ENCODE results near the gene PLAC1. TPM values are rescaled to one million over a fixed set of nuclear protein-coding genes. Genes with fewer than 3 reads are reported as not detected.

The PLAC1 gene
- total and polyA plus RNA-seq, 2 experiments from 2014 or later: 0.50 to 0.83 TPM

DNA sequence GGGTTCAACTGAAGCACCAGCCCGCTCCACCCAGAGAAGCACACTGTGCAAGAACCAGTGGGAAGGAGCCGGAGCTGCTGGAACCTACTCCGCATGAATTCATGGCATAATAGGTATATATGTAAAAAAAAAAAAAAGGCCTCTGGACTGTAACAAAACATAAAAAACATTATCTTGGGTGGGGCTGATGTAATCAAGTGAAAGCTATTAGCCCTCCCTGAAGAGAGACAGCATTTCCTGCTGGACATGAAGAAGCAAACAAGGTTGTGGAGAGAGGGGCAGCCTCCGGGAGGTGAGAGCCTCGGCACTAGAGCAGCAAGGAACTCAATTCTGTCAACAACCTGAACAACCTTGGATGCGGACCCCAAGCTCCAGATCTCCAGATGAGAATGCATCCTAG lies 50.7 kb downstream of the PLAC1 start (continued):
- TF ChIP-seq, protein P1, sequence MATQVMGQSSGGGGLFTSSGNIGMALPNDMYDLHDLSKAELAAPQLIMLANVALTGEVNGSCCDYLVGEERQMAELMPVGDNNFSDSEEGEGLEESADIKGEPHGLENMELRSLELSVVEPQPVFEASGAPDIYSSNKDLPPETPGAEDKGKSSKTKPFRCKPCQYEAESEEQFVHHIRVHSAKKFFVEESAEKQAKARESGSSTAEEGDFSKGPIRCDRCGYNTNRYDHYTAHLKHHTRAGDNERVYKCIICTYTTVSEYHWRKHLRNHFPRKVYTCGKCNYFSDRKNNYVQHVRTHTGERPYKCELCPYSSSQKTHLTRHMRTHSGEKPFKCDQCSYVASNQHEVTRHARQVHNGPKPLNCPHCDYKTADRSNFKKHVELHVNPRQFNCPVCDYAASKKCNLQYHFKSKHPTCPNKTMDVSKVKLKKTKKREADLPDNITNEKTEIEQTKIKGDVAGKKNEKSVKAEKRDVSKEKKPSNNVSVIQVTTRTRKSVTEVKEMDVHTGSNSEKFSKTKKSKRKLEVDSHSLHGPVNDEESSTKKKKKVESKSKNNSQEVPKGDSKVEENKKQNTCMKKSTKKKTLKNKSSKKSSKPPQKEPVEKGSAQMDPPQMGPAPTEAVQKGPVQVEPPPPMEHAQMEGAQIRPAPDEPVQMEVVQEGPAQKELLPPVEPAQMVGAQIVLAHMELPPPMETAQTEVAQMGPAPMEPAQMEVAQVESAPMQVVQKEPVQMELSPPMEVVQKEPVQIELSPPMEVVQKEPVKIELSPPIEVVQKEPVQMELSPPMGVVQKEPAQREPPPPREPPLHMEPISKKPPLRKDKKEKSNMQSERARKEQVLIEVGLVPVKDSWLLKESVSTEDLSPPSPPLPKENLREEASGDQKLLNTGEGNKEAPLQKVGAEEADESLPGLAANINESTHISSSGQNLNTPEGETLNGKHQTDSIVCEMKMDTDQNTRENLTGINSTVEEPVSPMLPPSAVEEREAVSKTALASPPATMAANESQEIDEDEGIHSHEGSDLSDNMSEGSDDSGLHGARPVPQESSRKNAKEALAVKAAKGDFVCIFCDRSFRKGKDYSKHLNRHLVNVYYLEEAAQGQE (IDR thresholded peaks at IDR 0.05; ENCODE audit: unreplicated experiment): no peak
- TF ChIP-seq ZNF114 (CRISPR knock-in tag; IDR thresholded peaks at IDR 0.05): no peak
- no peak for TF ChIP-seq POLR2AphosphoS5 (IDR thresholded peaks at IDR 0.05; ENCODE audit: low read depth)
- TF ChIP-seq NANOG (IDR thresholded peaks at IDR 0.05; ENCODE audit: borderline replicate concordance): no peak
- TF ChIP-seq, protein P2, sequence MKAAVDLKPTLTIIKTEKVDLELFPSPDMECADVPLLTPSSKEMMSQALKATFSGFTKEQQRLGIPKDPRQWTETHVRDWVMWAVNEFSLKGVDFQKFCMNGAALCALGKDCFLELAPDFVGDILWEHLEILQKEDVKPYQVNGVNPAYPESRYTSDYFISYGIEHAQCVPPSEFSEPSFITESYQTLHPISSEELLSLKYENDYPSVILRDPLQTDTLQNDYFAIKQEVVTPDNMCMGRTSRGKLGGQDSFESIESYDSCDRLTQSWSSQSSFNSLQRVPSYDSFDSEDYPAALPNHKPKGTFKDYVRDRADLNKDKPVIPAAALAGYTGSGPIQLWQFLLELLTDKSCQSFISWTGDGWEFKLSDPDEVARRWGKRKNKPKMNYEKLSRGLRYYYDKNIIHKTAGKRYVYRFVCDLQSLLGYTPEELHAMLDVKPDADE (IDR thresholded peaks at IDR 0.05): no peak
- TF ChIP-seq, protein P3, sequence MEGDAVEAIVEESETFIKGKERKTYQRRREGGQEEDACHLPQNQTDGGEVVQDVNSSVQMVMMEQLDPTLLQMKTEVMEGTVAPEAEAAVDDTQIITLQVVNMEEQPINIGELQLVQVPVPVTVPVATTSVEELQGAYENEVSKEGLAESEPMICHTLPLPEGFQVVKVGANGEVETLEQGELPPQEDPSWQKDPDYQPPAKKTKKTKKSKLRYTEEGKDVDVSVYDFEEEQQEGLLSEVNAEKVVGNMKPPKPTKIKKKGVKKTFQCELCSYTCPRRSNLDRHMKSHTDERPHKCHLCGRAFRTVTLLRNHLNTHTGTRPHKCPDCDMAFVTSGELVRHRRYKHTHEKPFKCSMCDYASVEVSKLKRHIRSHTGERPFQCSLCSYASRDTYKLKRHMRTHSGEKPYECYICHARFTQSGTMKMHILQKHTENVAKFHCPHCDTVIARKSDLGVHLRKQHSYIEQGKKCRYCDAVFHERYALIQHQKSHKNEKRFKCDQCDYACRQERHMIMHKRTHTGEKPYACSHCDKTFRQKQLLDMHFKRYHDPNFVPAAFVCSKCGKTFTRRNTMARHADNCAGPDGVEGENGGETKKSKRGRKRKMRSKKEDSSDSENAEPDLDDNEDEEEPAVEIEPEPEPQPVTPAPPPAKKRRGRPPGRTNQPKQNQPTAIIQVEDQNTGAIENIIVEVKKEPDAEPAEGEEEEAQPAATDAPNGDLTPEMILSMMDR (conservative IDR thresholded peaks at IDR 0.05; ENCODE audit: low read depth in 2 of 2): no peak

DNA sequence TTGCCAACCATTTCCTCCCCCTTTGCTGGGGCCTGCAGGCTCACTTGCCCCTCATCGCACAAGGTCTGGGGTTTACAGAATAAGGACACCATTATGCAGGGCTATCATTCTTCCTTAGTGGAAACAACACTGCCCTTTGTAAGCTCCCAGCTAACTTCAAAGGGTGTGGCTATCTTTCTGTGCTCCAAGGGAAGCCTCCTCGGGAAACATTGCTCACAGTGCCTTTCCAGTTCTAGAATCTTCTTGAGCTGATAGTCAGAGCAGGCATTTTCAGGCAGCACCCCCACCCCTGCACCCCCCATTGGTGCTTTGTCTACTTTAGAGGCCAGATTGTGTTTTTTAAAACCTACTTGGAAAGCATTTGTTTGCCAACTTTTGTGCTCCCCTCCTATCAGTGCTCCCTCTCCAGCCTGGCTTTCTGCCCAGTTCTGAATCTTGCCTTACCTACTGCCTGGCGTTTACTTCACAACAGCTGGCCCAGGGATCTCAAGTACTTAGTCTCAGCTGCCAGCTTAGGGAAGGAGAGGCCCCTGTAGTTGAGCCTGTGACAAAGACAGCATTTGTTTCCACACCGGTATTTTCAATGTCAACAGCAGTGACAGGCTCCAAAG lies 53.5 kb downstream of the PLAC1 start:
- no peaks in the 10 kb centered on the region for H3K27me3 ChIP-seq (ENCODE audit: insufficient read depth)
- H3K79me2 ChIP-seq (replicated peaks; ENCODE audit: insufficient read depth): no peaks in the 10 kb centered on the region
- no peak overlapping the region for H3K4me2 ChIP-seq
- no peak overlapping the region for H3K4me3 Mint-ChIP-seq
- H3K9me2 ChIP-seq (ENCODE audit: insufficient read depth): no peaks in the 10 kb centered on the region
- H3K9me3 Mint-ChIP-seq: peaks cover 8% of the 10 kb centered on the region; the same call in 2 of the 3 replicates
- 0 out of 3 replicates have a peak, but pooled peaks cover 5% of the 10 kb centered on the region for H3K36me3 Mint-ChIP-seq (ENCODE audit: low read depth)
- H3K36me3 ChIP-seq (ENCODE audit: insufficient read depth): no peaks in the 10 kb centered on the region
- no peaks in the 10 kb centered on the region; the same call in 1 of the 2 replicates for H3K4me1 ChIP-seq (ENCODE audit: insufficient read depth)
- H2AFZ ChIP-seq: 0 out of 2 replicates have a peak overlapping the region, but pooled peaks have one; percentile 47
- ATAC-seq (no peak), DNase-seq (ENCODE audit: low spot score) (no peak)
- no peaks in the 10 kb centered on the region for H4K20me1 ChIP-seq (replicated peaks; ENCODE audit: insufficient read depth)
- peak overlapping the region; percentile 58 for H3K27ac Mint-ChIP-seq
- H3K4me3 ChIP-seq: no peak overlapping the region
- H3K27me3 Mint-ChIP-seq (ENCODE audit: insufficient read depth, low read depth, poor library complexity): no peaks in the 10 kb centered on the region
- H3K4me1 Mint-ChIP-seq: peaks cover 10% of the 10 kb centered on the region
- H3F3A ChIP-seq (replicated peaks; ENCODE audit: low read depth): no peaks in the 10 kb centered on the region
- H3K27ac ChIP-seq (ENCODE audit: low read depth): no peak overlapping the region
- no peak for TF ChIP-seq POLR2AphosphoS5 (IDR thresholded peaks at IDR 0.05; ENCODE audit: low read depth)
- TF ChIP-seq EZH2phosphoT487 (IDR thresholded peaks at IDR 0.05; ENCODE audit: unreplicated experiment): no peak
- TF ChIP-seq, protein P2 (IDR thresholded peaks at IDR 0.05): no peak
- no peak for TF ChIP-seq CREB1 (CRISPR knock-in tag; IDR thresholded peaks at IDR 0.05; ENCODE audit: low read depth)
- TF ChIP-seq, protein P4, sequence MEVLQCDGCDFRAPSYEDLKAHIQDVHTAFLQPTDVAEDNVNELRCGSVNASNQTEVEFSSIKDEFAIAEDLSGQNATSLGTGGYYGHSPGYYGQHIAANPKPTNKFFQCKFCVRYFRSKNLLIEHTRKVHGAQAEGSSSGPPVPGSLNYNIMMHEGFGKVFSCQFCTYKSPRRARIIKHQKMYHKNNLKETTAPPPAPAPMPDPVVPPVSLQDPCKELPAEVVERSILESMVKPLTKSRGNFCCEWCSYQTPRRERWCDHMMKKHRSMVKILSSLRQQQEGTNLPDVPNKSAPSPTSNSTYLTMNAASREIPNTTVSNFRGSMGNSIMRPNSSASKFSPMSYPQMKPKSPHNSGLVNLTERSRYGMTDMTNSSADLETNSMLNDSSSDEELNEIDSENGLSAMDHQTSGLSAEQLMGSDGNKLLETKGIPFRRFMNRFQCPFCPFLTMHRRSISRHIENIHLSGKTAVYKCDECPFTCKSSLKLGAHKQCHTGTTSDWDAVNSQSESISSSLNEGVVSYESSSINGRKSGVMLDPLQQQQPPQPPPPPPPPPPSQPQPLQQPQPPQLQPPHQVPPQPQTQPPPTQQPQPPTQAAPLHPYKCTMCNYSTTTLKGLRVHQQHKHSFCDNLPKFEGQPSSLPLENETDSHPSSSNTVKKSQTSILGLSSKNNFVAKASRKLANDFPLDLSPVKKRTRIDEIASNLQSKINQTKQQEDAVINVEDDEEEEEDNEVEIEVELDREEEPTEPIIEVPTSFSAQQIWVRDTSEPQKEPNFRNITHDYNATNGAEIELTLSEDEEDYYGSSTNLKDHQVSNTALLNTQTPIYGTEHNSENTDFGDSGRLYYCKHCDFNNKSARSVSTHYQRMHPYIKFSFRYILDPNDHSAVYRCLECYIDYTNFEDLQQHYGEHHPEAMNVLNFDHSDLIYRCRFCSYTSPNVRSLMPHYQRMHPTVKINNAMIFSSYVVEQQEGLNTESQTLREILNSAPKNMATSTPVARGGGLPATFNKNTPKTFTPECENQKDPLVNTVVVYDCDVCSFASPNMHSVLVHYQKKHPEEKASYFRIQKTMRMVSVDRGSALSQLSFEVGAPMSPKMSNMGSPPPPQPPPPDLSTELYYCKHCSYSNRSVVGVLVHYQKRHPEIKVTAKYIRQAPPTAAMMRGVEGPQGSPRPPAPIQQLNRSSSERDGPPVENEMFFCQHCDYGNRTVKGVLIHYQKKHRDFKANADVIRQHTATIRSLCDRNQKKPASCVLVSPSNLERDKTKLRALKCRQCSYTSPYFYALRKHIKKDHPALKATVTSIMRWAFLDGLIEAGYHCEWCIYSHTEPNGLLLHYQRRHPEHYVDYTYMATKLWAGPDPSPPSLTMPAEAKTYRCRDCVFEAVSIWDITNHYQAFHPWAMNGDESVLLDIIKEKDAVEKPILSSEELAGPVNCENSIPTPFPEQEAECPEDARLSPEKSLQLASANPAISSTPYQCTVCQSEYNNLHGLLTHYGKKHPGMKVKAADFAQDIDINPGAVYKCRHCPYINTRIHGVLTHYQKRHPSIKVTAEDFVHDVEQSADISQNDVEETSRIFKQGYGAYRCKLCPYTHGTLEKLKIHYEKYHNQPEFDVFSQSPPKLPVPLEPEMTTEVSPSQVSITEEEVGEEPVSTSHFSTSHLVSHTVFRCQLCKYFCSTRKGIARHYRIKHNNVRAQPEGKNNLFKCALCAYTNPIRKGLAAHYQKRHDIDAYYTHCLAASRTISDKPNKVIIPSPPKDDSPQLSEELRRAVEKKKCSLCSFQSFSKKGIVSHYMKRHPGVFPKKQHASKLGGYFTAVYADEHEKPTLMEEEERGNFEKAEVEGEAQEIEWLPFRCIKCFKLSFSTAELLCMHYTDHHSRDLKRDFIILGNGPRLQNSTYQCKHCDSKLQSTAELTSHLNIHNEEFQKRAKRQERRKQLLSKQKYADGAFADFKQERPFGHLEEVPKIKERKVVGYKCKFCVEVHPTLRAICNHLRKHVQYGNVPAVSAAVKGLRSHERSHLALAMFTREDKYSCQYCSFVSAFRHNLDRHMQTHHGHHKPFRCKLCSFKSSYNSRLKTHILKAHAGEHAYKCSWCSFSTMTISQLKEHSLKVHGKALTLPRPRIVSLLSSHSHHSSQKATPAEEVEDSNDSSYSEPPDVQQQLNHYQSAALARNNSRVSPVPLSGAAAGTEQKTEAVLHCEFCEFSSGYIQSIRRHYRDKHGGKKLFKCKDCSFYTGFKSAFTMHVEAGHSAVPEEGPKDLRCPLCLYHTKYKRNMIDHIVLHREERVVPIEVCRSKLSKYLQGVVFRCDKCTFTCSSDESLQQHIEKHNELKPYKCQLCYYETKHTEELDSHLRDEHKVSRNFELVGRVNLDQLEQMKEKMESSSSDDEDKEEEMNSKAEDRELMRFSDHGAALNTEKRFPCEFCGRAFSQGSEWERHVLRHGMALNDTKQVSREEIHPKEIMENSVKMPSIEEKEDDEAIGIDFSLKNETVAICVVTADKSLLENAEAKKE (CRISPR knock-in tag; IDR thresholded peaks at IDR 0.05): no peak
